Measurements from ENCODE around the gene TGFBR2.

Gene TGFBR2

GRCh38 chr3:30637310-30638219 lies 31.2 kb downstream of the TGFBR2 start:
- DNase-seq (ENCODE audit: low spot score) = no peak

GRCh38 chr3:30638685-30639412 lies 32.4 kb downstream of the TGFBR2 start:
- no peak for DNase-seq (ENCODE audit: low spot score)

GRCh38 chr3:30639937-30640336 lies 33.5 kb downstream of the TGFBR2 start:
- DNase-seq (ENCODE audit: low spot score) = no peak

- DNase-seq (ENCODE audit: low spot score) = no peak
Observed at GRCh38 chr3:30640851-30641250, 34.5 kb downstream of the TGFBR2 start.

- DNase-seq (ENCODE audit: low spot score) = no peak
Observed at GRCh38 chr3:30641416-30642251, 35.2 kb downstream of the TGFBR2 start.

- DNase-seq (ENCODE audit: low spot score) = no peak
Observed at GRCh38 chr3:30642849-30643361, 36.5 kb downstream of the TGFBR2 start.

- DNase-seq (ENCODE audit: low spot score) = no peak
Observed at GRCh38 chr3:30643763-30644462, 37.5 kb downstream of the TGFBR2 start.

GRCh38 chr3:30644615-30645014 lies 38.2 kb downstream of the TGFBR2 start:
- DNase-seq (ENCODE audit: low spot score) = no peak

GRCh38 chr3:30645077-30645476 lies 38.7 kb downstream of the TGFBR2 start:
- no peak for DNase-seq (ENCODE audit: low spot score)

- no peak for DNase-seq (ENCODE audit: low spot score)
Observed at GRCh38 chr3:30646181-30646876, 39.9 kb downstream of the TGFBR2 start.

GRCh38 chr3:30646961-30647752 lies 40.8 kb downstream of the TGFBR2 start:
- no peak for DNase-seq (ENCODE audit: low spot score)

GRCh38 chr3:30648670-30649357 lies 42.4 kb downstream of the TGFBR2 start:
- DNase-seq (ENCODE audit: low spot score) = no peak

- DNase-seq (ENCODE audit: low spot score) = no peak
Observed at GRCh38 chr3:30649572-30650318, 43.3 kb downstream of the TGFBR2 start.

GRCh38 chr3:30650348-30650995 lies 44.1 kb downstream of the TGFBR2 start:
- DNase-seq (ENCODE audit: low spot score) = no peak

GRCh38 chr3:30654269-30654668 lies 47.9 kb downstream of the TGFBR2 start:
- DNase-seq (ENCODE audit: low spot score) = no peak

GRCh38 chr3:30655187-30655812 lies 48.9 kb downstream of the TGFBR2 start:
- no peak for DNase-seq (ENCODE audit: low spot score)

GRCh38 chr3:30656624-30657141 lies 50.3 kb downstream of the TGFBR2 start:
- no peak for DNase-seq (ENCODE audit: low spot score)

Measured in cerebellar cortex (tissue), 1 donor.